ENCODE measurements around the gene ARRDC4.

The ARRDC4 gene

DNA sequence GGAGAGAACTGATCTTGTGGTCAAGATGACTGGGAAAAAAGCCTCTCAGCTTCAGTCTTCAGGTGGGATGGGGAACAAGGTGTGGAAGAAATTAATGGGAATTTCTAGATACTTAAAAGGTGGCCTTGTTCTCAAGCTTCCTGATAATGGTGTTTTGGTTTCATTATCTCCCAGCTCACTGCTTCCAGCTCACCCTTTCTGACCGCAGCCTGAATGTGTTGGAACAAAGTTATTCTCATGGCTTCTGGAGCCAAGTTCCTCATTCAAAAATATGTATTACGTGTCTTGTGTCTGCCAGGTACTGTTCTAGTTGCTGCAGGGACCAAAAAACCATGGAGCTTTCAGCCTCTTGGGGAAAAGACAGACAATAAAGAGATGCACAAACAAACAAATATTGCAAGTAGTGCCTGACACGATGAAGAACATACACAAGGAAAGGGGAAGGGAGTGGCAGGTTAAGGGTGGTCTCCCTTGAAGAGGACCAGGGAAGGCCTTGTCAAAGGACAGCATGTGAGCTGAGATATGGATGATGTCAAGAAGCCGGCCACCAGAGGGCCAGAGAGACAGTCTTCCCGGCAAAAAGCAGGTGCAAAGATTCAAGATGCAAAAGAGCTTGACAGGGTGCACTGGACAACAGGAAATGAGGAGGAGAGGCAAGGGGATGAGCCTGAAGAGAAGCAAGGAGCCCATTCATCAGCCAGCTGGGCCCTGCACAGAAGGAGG, 35.5 kb downstream of the ARRDC4 start:
- DNase-seq (ENCODE audit: low read depth, low spot score), result no peak

DNA sequence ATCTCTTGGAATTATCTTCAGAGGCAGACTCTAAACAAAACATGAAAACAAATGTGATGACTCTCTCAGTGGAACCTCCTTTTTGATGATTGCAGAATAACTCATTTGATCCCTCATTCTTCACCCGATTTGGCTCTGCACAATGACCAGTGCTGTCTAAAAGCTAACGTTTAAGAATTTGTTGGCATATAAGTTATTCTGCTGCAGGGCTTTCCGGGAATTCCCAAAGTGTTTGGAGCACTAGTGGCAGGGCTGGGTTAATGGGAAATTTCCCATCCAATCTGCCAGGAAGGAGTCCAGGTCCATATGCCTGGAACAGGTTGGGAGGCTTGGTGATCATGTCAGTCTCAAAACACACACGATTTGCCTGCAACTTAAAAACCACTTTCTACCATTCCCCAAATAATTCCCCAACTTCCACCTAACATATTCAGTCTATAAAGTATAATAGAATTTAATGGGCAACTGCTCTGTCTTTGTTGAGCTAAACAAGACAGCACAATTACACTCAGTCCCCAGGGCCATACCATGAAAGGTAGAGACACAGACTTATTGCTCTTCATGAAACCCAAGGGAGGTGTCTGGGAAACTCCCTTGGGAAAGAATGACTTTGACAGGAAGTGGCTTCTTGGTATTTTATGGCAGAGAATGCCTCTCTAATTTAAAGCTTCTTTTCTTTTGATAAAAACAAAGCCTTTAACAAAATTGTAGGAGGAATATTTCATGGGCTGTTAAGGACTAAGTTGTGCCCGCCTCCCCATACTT, 38.0 kb downstream of the ARRDC4 start:
- no peak for DNase-seq (ENCODE audit: low read depth, low spot score)

DNA sequence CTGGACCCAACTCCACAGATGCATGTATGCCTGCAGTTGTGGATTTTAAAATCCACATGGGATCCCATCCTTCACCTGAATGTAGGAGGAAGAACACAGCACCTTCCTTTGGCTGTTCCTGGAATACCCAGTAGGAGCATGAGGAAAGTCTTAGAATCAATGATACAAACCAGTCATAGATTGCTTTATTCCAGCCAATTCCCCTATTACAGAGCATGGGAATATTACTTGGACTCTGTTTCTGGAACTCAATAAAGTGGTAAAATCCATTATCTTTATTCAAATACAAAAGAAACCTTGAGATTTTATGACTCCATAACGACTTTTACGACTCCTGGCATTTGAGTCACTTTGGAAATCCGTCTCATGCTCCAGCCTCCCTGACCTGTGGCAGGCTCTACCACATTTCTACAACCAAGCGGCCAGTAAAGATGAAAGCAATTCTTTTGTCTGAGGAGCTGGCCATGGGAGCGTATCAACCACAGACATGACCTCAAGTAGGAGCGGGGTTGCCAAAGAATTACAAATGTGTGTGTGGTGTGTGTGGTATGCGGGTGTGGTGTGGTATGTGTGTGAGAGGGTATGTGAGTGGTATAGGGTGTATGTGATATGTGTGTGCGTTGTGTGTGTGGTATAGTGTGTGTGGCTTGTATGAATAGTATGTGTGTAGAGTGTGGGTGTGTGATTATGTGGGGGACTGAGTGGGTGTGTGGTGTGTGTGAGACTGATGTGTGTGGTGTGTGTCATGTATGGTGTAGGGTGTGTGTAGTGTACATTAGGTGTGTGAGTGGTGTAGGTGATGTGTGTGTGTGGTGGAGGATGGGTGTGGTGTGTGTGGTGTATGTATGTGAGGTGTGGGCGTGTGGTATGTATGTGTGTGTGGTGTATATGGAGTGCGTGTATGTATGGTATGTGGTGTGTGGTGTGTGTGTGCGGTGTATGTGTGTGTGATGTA, 40.0 kb downstream of the ARRDC4 start:
- no peak for DNase-seq (ENCODE audit: low read depth, low spot score)

DNA sequence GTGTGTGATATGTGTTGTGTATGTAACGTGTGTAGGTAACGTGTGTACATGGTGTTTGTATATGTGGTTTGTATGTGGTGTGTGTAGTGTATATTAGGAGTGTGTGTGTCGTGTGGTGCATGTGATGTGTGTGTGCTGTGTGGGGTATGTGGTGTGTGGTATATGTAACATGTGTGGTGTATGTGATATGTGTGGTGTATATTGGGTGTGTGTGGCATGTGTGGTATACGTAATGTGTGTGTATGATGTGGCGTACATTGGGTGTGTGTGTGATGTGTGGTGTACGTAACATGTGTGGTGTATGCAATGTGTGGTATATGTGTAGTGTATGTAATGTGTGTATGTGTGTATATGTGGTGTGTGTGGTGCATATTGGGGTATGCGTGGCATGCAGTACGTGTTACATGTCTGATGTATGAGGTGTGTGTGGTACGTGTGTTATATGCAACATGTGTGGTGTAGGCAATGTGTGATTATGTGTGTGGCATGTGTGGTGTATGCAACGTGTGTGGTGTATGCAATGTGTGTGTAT, 41.2 kb downstream of the ARRDC4 start:
- DNase-seq (ENCODE audit: low read depth, low spot score), result no peak

DNA sequence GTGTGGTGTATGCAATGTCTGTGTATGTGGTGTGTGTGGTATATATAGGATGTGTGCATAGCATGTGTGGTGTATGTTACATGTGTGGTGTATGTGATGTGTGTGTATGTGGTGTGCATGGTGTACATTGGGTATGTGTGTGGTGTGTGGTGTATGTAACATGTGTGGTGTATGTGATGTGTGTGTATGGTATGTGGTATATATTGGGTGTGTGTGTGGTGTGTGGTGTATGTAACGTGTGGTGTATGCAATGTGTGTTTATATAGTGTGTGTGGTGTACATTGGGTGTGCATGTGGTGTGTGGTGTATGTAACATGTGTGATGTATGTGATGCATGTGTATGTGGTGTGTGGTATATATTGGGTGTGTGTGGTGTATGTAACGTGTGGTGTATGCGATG, 41.9 kb downstream of the ARRDC4 start:
- no peak for DNase-seq (ENCODE audit: low read depth, low spot score)

DNA sequence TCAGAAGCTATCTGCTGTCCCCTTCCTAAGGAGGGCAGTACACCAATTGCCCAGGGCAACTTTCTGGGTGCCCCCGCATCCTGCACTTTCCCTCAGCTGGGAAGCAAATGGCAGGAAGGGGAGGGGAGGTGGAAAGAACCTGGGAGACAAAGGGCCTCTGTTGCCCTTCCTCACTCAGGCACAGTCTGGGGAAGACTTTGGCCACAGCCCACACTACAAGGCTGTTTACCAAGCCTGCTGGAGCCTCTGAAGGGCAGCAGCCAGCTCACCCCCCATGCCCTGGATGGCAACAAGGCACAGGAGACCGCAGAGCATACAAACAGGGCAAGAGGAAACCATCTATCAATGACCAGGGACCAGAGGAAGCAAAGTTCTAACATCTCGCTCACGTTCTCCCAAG, 42.4 kb downstream of the ARRDC4 start:
- no peak for DNase-seq (ENCODE audit: low read depth, low spot score)

DNA sequence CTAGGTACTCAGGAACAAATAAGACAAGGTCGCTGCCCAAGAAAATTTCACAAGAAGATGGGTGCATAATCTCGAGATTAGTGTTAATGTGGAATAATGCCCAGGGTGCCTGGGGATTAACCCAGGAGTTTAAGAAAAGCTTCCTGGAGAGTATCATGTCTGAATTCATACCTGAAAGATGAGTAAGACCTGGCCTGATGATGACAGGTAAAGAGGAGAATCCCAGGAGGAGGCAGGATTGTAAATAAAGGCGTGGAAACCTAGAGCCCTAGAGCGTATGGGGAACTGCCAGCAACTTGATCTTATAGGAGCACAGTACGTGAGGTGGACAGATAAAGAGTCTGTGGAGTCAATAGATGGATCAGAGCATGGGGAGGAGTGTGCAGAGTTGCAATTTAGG, 43.0 kb downstream of the ARRDC4 start:
- no peak for DNase-seq (ENCODE audit: low read depth, low spot score)

DNA sequence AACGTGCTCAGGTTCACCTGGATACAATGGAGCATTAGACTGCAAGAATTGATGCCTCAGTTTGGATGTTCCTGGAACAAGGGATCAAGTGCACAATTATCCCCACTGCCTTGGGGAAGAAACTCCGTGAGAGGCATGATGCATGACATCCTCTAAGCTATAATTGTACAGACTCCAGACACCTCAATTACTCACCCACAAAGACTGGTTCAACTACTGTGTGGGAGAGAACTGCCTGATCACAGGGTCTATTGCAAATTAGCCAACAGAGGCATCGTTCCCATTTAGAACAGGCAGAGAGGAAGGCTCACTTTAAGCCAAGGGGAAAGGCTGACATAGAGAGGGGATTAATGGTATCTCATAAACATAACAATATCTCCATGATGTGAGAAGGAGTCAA, 43.5 kb downstream of the ARRDC4 start:
- DNase-seq (ENCODE audit: low read depth, low spot score), result no peak

DNA sequence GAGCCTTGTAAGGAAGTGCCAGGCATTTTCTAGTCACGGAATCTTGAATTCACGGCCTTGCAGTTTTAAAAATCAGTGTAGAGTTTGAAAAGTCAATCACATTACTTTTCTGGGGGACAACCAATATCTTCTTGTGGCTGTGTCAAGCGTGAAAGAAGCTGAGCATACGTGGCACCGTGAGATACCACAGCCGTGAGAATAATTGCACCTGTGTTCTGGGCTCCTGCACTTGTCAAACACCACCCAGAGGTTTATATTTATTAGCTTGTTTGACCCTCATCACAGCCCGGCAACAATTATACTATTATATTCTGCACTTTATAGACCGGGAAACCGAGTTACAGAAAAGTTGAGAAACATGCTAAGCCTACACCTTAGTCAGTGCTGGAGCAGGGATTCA, 45.2 kb downstream of the ARRDC4 start:
- DNase-seq (ENCODE audit: low read depth, low spot score), result no peak

DNA sequence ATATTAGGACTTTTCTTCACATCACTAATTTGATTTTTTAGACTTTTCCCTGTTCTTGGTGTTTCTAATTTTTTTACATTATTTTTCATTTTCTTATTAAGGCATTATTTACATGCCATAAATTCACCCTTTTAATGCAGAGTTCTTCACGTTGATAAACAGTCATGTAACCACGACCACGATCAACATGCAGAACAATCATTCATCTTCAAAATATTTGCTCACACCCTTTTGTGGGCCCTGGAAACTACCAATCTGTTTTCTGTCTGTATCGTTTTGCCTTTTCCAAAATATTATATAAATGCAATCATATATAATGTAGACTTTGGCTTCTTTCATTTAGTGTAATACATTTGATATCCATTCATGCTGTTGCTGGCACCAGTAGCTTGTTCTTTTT, 48.7 kb downstream of the ARRDC4 start:
- DNase-seq (ENCODE audit: low read depth, low spot score), result no peak

DNA sequence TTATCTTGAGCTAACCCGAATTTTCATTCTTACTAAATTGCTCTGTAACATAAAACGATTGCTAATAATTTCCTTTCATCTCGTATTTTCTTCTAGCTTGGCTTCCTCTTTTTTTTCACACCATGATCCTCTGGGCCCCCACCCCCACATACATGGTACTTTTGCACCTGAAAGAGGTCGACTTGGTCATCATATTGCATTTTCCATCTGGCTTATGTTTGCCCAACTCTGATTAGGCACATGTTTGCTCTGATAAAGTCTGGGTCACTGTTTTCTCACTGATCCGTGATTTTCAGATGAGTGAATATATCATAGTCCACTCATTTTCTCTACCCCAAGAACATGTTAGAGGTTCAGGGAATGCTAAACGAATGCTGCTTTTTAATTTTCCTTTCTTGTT, 49.5 kb downstream of the ARRDC4 start:
- DNase-seq (ENCODE audit: low read depth, low spot score), result no peak

DNA sequence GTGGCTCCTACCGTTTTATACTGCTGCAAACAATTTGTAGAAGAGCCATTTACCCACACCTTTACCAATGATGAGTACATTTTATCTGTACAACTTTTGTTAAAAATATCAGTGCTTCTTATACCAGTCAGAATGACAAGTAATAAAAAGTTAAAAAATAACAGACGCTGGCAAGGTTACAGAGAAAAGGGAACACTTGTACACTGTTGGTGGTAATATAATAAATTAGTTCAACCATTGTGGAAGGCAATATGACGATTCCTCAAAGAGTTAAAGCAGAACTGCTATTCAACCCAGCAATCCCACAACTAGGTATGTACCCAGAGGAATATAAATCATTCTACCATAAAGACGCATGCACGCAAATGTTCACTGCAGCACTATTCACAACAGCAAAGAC, 51.9 kb downstream of the ARRDC4 start:
- DNase-seq (ENCODE audit: low read depth, low spot score), result no peak

DNA sequence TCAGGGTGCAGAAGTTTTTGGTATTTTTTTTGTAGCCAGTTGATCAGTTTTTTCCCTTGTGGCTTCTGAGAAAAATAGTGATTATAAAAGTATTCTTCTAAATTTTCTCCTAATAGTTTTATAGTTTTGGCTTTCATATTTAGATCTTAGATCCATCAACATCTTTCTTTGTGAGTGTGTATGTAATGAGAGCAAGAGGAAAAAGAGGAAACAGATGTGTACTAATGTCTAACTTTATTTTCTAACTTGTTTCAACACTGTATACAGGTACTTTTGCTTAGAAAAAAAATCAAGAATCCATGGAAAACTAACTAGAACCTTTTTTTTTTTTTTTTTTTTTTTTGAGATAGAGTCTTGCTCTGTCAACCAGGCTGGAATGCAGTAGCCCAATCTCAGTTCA, 53.1 kb downstream of the ARRDC4 start:
- no peak for DNase-seq (ENCODE audit: low read depth, low spot score)

DNA sequence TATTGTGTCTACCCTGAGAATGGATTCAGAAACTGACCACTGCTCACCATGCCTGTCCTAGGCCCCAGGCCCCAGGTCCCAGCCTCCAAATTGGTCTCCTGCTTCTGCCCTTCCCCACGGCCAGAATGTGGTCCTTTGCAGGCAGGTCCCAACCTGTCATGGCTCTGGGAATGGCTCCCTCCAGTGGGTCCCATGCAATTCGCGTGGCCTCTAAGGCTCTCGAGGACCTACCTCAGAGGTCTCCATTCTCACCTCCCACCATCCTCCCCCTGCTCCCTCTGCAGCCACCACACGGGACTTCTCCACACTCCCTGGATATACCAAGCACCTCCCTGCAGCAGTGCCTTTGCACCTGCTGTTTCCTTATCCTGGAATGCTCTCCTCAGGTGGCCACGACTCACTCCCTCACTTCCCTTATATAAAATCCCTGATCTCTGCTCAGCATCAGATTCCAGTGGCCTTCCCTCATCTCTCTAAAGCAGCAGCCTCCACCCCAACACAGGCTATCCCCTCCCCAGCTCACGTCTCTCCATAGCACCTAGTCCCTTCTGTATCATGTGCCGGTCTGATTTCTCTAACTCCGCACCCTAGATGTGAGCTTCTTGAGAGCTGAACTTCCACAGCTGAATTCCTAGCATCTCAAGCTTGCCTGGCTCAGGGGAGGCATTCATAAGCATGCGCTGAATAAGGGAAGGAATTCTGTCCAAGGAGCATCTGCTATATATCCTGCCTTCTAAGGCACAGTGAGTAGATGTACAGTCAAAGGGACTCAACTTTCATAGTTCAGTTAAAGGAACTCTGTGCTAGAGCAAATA, 56.9 kb downstream of the ARRDC4 start:
- no peak for DNase-seq (ENCODE audit: low read depth, low spot score)

DNA sequence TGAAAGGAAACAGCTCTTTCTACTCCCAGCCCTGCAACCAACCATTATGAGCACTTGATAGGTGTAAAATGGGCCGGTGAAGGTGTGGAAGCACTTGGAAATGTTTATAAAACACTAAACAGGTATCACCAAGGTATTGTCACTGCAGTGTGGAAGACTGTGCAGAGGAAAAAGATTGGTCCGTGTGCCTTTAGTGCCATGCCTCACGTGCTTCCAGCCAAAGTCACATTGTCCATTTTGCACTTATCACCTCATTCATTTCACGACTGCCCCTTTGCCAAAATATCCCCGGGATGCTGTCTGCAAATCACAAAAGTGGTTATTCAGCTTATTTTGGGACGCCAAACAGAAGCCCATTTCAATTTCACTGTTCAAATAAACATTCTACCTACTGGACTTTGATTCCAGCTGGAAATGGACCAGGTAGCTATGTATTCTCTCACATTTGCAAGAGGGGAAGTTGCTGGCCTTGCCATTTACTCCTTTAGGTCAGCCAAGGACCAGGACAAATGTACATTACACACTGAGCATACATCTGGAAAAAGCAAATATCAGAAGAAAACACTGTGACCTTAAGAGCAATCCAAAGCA, 58.4 kb downstream of the ARRDC4 start:
- DNase-seq (ENCODE audit: low read depth, low spot score), result no peak

All from smooth muscle cell of the brain vasculature (primary cell).